GM23248 (cell line): ENCODE data around the gene FLT1. TPM values are rescaled to one million over a fixed set of nuclear protein-coding genes. Genes with fewer than 3 reads are reported as not detected.

ENCODE experiments used
- DNase-seq: peaks from one replicate; pipeline ENCODE4 v3.0.0-alpha.2; 2015
- H2AFZ ChIP-seq: fragments of 200-600 bp; sonication (generic); 2 replicates; pipeline ENCODE4 v1.6.1; 2016; ENCODE audit warnings: antibody characterized with exemption
- H3F3A ChIP-seq: fragments of 200-600 bp; sonication (generic); 2 replicates; pipeline ENCODE4 v1.6.1; 2016; ENCODE audit warnings: mild to moderate bottlenecking, antibody characterized with exemption, mixed run types; ENCODE audit not compliant: insufficient read depth
- H3K27ac ChIP-seq: fragments of 200-600 bp; sonication (generic); 2 replicates; pipeline ENCODE4 v1.5.1; 2016; ENCODE audit warnings: mild to moderate bottlenecking
- H3K27me3 ChIP-seq: fragments of 200-600 bp; sonication (generic); replicated peaks from 2 replicates; pipeline ENCODE4 v1.6.1; 2016; ENCODE audit warnings: mild to moderate bottlenecking; ENCODE audit not compliant: insufficient read depth
- H3K36me3 ChIP-seq: fragments of 200-600 bp; sonication (generic); 2 replicates; pipeline ENCODE4 v1.6.1; 2016; ENCODE audit warnings: low read depth, mild to moderate bottlenecking
- H3K4me1 ChIP-seq: fragments of 200-600 bp; sonication (generic); 2 replicates; pipeline ENCODE4 v1.6.1; 2016; ENCODE audit warnings: mild to moderate bottlenecking; ENCODE audit not compliant: insufficient read depth
- H3K4me2 ChIP-seq: fragments of 200-600 bp; sonication (generic); one replicate; pipeline ENCODE4 v1.6.1; 2016; ENCODE audit warnings: mild to moderate bottlenecking; ENCODE audit not compliant: unreplicated experiment
- H3K4me3 ChIP-seq: fragments of 200-600 bp; sonication (generic); 2 replicates; pipeline ENCODE4 v1.5.1; 2016; ENCODE audit warnings: mild to moderate bottlenecking
- H3K79me2 ChIP-seq: fragments of 200-600 bp; sonication (generic); 2 replicates; pipeline ENCODE4 v1.6.1; 2016; ENCODE audit warnings: mild to moderate bottlenecking; ENCODE audit not compliant: insufficient read depth
- H3K9ac ChIP-seq: fragments of 200-600 bp; sonication (generic); 2 replicates; pipeline ENCODE4 v1.6.1; 2016; ENCODE audit warnings: mild to moderate bottlenecking
- H3K9me2 ChIP-seq: fragments of 200-600 bp; sonication (generic); 2 replicates; pipeline ENCODE4 v1.6.1; 2016; ENCODE audit warnings: mixed run types, mild to moderate bottlenecking, moderate library complexity; ENCODE audit not compliant: insufficient read depth
- H3K9me3 ChIP-seq: fragments of 200-600 bp; sonication (generic); one replicate; pipeline ENCODE4 v1.6.1; 2017; ENCODE audit warnings: low read depth
- H4K20me1 ChIP-seq: fragments of 200-600 bp; sonication (generic); 2 replicates; pipeline ENCODE4 v1.6.0; 2016; ENCODE audit not compliant: insufficient read depth
- EZH2 ChIP-seq: fragments of 200-600 bp; sonication (generic); IDR thresholded peaks from 2 replicates; pipeline ENCODE4 v1.6.1; 2018; ENCODE audit warnings: antibody characterized with exemption, mild to moderate bottlenecking; ENCODE audit not compliant: insufficient read depth, poor library complexity, severe bottlenecking
- EZH2phosphoT487 ChIP-seq: fragments of 200-600 bp; sonication (generic); IDR thresholded peaks from 2 replicates; pipeline ENCODE4 v1.6.1; 2018; ENCODE audit warnings: antibody characterized with exemption, moderate library complexity, mild to moderate bottlenecking, low read depth; ENCODE audit not compliant: insufficient read depth
- WGBS, 2 experiments: methylation state at CpG; one replicate each; pipeline ENCODE4 v1.1.6; 2015 to 2017; ENCODE audit warnings: low lambda C conversion rate in 2 of 2, low coverage in 1 of 2; ENCODE audit errors: missing lambda C conversion rate in 2 of 2; 5-methylcytosine and 5-hydroxymethylcytosine counted together
- in situ Hi-C: fragments of 300-500 bp; cut with MboI; formaldehyde crosslinking; loops from 2 replicates; pipeline ENCODE4 v1.15.0; 2020
- polyA plus RNA-seq: library from polyadenylated mRNA; unstranded; fragments of >200 nt; fragmentation: Nextera tagmentation; extraction: Ambion mirVana; gene quantifications from 2 replicates; pipeline ENCODE4 v1.2.1, GENCODE V29; 2016
- total RNA-seq: library from RNA; depleted of rRNA; stranded (reverse); fragments of >200 nt; shearing (Covaris generic); gene quantifications from 2 replicates; pipeline ENCODE4 v1.2.3, GENCODE V29; 2014

FLT1 gene
- total and polyA plus RNA-seq, 2 experiments from 2014 or later, result 12.9 to 18.6 TPM

- in situ Hi-C loops, result no loop called here
- peaks cover 18% of the 10 kb centered on the region for H3K4me1 ChIP-seq
- no peaks in the 10 kb centered on the region for H3K9me2 ChIP-seq
- H3K4me2 ChIP-seq, result no peak overlapping the region
- H3K79me2 ChIP-seq, result no peaks in the 10 kb centered on the region
- 83 to 96% methylated on average over 2 of the region's 2 CpGs for WGBS, 2 experiments
- H2AFZ ChIP-seq, result no peak overlapping the region
- H3F3A ChIP-seq, result peaks cover 5% of the 10 kb centered on the region; the same call in 1 of the 2 replicates
- H3K27me3 ChIP-seq, result no peaks in the 10 kb centered on the region
- H3K4me3 ChIP-seq, result no peak overlapping the region
- H3K9me3 ChIP-seq, result no peaks in the 10 kb centered on the region
- TF ChIP-seq EZH2 (no peak), EZH2phosphoT487 (no peak)
- no peaks in the 10 kb centered on the region for H4K20me1 ChIP-seq
- H3K36me3 ChIP-seq, result no peaks in the 10 kb centered on the region
- no peak for DNase-seq
- H3K9ac ChIP-seq, result no peak overlapping the region
- no peak overlapping the region for H3K27ac ChIP-seq
Observed at GRCh38 chr13:28346154-28346553, 148.8 kb downstream of the FLT1 start.

- Histone ChIP-seq H3K9me2 (no peaks in the 10 kb centered on the region), H3K9me3 (no peaks in the 10 kb centered on the region), H3K9ac (no peak overlapping the region), H3K27me3 (no peaks in the 10 kb centered on the region), H3F3A (peaks cover 23% of the 10 kb centered on the region), H2AFZ (no peak overlapping the region), H3K36me3 (no peaks in the 10 kb centered on the region), H3K4me1 (peaks cover 38% of the 10 kb centered on the region), H3K79me2 (no peaks in the 10 kb centered on the region), H3K4me2 (no peak overlapping the region), H3K4me3 (no peak overlapping the region), H3K27ac (no peak overlapping the region), H4K20me1 (no peaks in the 10 kb centered on the region)
- no peak for TF ChIP-seq EZH2phosphoT487
- no peak for TF ChIP-seq EZH2
- in situ Hi-C loops, result no loop called here
- WGBS, 2 experiments, result 95% methylated on average over 3 of the region's 3 CpGs
- no peak for DNase-seq
Observed at GRCh38 chr13:28344163-28344562, 150.8 kb downstream of the FLT1 start.

DNA sequence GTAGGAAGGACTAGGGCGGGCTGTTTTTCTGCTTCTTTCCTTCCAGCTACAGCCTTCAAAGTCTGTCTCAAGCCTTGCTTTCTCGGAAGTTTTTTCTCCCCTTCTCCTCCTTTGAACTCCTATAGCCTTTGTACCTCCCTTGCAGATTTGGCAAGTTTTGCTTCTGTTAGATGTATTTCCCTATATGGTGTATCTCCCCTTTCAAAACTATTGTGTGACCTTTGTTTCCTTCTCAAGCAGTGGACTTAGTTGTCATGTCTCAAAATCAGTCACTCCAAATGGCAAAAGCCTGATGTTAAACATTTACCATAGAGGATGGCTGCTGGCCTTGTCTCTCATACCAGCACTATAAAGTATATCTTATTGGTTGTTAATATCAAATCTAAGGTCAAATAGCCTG lies 152.7 kb downstream of the FLT1 start:
- Histone ChIP-seq H3K4me3 (no peak overlapping the region), H4K20me1 (no peaks in the 10 kb centered on the region), H3K9me3 (no peaks in the 10 kb centered on the region), H3K9me2 (no peaks in the 10 kb centered on the region), H3F3A (peaks cover 40% of the 10 kb centered on the region), H3K27ac (no peak overlapping the region), H3K79me2 (no peaks in the 10 kb centered on the region), H3K27me3 (no peaks in the 10 kb centered on the region), H3K4me2 (no peak overlapping the region), H3K36me3 (no peaks in the 10 kb centered on the region), H3K4me1 (peaks cover 57% of the 10 kb centered on the region), H2AFZ (no peak overlapping the region), H3K9ac (no peak overlapping the region)
- in situ Hi-C loops, result no loop called here
- no peak for DNase-seq
- 91% methylated on average over 2 of the region's 2 CpGs for WGBS, 2 experiments
- TF ChIP-seq EZH2, result no peak
- no peak for TF ChIP-seq EZH2phosphoT487

- Histone ChIP-seq H3K4me2 (peak overlapping the region; percentile 18), H3K4me3 (no peak overlapping the region), H3K36me3 (no peaks in the 10 kb centered on the region), H3K27me3 (no peaks in the 10 kb centered on the region), H3K9me2 (no peaks in the 10 kb centered on the region), H2AFZ (no peak overlapping the region), H3K9ac (no peak overlapping the region), H3K4me1 (peaks cover 59% of the 10 kb centered on the region), H4K20me1 (no peaks in the 10 kb centered on the region), H3K9me3 (no peaks in the 10 kb centered on the region), H3F3A (peaks cover 46% of the 10 kb centered on the region), H3K79me2 (no peaks in the 10 kb centered on the region), H3K27ac (peak overlapping the region; percentile 54)
- DNase-seq, result peak; percentile 67
- 0 out of 2 replicates have a peak, but pooled peaks have one; percentile 54 for TF ChIP-seq EZH2phosphoT487
- no peak for TF ChIP-seq EZH2
- in situ Hi-C loops, result no loop called here
- 31 to 35% methylated on average over 2 of the region's 2 CpGs for WGBS, 2 experiments
Observed at GRCh38 chr13:28340272-28340793, 154.6 kb downstream of the FLT1 start.
